Stimulated activated CD8-positive, alpha-beta memory T cell treated with anti-CD3 and anti-CD28 coated beads, Interleukin-4, amount 100 ng/mL, for 24 hours (primary cell): ENCODE results near the gene KIF26A.

Experiments
- DNase-seq: peaks from one replicate; pipeline ENCODE4 v3.0.0-alpha.2; 2020; ENCODE audit warnings: low read depth

Gene KIF26A

DNA sequence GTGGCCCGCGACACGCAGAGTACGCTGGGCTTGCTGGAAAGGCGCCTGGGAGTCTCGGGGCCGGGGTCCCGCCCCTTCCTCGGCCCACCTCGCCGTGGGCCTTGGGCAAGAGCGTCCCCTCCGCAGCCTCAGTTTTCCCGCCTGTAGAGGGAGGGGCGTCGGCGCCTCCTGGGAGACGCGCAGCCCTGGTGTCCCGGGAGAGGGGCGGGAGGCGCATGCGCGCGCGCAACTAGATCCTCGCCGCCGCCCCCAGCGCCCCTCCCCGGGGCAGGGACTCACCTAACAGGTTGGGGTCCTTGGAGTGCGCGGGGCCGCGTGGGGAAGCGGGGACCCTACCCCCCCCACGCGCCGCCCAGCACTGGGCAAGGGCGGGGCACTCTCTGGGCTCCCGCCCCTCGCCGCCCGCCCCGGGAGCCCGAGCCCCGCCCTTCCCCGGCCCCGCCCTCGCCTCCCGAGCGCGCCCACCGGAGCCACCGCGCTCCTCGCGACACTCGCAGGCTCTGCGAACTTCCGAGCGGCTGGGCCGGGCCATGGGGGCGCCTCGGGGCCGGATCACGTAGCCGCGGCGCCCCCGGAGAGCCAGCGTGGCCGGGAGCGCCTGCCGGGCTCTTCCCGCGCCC lies at the start of gene KIF26A:
TSS of gene KIF26A (plus strand) at position 490 of the 620 bp plus-strand sequence. CDS start 136 bp downstream, outside the sequence.
- DNase-seq: peak; percentile 31

- no peak for DNase-seq
These were observed 48.2 kb upstream of the KIF26A start for GRCh38 chr14:104090071-104090748.

DNA sequence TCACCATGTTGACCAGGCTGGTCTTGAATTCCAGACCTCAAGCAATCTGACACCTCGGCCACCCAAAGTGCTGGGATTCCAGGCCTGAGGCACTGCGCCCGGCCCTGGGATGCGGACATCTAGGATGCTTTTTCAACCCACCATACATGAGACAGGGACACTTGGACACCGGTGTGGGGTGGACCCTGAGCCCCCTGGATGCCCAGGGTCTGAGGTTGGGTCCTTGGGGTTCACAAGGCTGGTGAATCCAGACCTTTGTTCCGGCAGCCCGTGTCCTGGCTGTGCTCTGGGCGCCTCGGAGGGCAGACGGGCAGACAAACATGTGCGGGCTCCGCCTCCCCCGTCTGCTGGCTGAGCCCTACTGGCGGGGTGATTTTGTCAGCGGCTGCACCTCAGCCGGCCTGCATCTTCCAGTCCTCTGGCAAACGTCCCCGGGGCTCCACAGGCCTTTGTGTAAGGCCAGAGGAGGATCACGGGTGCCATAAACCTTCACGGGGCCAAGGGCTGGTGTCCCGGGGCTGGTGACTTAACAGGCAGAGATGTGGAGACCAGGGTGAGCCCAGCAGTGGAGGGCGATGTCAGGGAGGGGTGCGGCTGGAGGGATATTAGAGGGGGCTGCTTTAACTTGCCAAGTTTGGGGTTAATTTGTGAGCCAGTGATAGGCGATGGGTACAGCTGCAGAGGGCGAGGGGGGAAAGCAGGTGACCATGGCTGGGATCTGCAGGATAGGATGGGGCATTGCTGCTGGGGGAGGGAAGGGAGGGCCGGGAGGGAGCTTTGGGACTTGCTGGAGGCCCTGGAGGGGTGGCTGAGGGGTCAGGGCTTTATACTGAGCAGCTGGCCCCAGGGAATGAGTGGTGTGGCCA lies 47.1 kb upstream of the KIF26A start:
- no peak for DNase-seq

GRCh38 chr14:104091927-104092771 lies 46.2 kb upstream of the KIF26A start:
- no peak for DNase-seq

DNA sequence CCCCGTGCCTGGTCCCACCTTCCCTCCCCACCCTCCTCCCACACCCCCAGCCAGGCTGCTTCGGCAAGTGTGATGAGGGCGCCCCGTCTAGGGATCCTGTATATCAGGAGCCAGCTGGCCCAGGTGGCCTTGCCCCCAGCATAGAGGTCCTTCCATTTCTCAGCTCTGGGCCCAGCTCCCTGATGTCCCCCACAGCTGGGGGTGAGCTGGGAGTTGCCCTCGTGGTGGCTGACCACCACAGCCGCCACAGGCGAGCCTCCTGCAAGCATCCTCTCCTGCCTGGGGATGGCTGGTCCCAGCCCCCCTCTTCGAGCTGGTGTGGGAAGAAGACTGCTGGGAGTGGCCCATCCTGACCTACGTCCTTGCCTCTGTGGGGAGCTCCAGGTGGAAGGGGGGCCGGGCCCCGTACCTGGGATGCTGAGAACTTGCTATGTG lies 45.4 kb upstream of the KIF26A start:
- DNase-seq: no peak

GRCh38 chr14:104093366-104094055 lies 44.9 kb upstream of the KIF26A start:
- DNase-seq: no peak

DNA sequence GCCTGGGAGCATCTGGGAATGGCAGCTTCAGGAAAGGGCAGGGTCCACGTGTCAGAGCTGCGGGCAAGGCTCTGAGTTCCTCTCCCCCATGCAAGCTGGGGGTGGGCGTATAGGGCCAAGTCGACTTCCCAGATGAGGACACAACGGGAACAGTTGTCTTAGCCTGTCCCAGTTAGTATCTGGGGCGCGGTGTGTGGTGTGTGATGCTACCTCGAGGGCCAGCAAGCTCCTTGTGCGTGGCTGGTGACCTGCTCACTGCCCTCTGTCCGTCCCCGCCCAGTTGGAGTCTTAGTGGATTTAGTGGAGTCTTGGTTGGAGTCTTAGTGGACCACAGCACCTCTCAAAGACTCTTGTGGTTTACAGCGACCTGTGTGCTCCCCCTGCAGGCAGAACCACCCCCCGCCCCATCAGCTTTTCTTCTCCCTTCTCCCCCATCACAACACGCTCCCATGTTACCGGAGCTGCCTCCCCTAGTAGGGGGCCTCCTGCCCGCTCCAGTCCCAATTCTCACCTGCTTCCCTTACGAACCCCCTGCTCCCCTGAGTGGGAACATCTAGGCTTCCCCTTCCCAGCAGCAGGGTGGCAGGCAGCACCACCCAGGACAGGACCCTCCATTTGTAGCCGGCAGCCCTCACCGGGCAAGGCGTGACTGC lies 44.2 kb upstream of the KIF26A start:
- no peak for DNase-seq

GRCh38 chr14:104094709-104095425 lies 43.5 kb upstream of the KIF26A start:
- DNase-seq: peak; percentile 64

DNA sequence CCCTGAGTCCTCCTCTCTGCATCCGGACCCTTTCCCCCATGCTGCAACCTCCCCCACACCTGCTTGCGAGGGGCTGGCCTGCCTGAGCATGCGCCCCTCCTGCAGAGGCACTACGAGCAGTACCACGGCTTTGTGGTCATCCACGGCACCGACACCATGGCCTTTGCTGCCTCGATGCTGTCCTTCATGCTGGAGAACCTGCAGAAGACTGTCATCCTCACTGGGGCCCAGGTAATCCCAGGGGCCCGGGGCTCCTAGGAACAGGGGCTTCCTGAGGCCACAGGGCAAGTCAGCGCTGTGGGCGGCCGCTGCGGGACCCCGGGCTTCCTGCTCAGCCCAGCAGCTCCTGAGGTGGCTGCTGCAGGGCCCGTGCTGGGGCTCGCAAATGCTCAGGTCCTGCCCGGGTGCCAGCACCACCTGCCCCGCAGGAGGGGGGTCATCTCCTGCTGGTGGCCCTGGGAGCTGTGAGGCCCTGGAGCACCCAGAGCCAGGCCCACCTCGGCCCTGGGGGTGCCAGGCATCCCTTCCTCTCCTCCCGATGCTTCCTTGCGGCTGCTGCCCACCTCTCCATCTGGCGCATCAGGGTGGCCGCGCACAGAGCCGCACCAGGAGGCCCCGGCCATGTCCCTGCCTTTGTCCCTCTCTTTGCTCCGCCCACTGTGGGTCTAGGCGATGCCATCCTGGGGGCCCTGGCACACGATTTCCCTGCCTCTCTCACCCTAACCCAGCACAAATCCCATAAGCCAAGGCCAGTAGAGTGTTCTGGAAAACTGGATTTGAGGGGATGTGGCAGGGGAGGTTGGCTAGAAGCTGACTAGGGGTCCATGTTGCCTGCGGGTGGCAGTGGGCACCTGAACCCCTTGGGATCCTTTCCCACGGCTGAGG lies 42.7 kb upstream of the KIF26A start:
- DNase-seq: no peak

- no peak for DNase-seq
These were observed 42.1 kb upstream of the KIF26A start for GRCh38 chr14:104096318-104096717.

GRCh38 chr14:104096751-104097700 lies 41.4 kb upstream of the KIF26A start:
- DNase-seq: no peak

GRCh38 chr14:104098272-104099095 lies 39.9 kb upstream of the KIF26A start:
- no peak for DNase-seq

DNA sequence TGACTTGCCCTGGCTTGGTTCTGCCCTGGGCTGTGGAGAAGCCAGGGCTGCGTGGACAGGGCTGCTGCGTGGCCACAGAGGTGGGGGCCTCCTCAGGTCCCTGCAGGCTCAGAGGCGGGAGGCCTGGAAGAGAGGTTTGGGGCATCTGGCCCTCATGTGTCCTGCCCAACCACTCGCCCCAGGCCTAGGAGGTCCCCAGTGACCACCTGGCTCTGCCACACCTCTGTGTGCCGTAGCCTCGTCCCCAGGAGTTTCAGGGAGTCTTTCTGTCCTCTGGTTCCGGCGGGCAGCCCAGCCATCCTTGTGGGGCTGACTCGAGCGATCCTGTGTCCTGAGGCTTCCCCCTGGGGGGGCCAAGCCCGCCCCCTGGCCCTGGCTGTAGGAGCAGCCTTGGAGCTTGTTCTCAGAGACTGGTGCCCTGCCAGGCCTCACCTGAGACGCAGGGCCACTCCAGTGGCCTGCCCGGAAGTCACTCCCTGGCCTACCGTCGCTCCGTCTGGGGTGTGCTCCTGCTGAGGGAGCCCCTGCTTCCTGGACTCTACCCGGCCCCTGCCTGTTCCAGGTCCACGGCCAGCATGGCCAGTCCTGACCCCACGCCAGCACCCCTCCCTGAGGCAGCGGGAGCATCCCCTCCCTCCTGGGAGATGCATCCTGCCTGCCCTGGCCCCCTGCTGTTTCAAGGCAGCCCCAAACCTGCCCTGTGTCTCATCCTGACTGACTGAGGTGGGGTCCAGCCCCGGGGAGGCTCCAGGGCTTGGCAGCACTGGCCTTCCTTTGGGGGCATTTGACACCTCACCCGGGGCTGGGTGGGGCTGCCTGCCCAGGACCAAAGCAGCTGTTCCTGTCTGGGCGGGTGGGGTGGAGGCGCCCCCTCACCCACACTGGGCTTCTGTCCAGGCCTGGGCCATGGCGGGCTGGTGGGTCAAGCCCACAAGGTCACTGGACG lies 39.0 kb upstream of the KIF26A start:
- DNase-seq: no peak

GRCh38 chr14:104100171-104101085 lies 38.0 kb upstream of the KIF26A start:
- no peak for DNase-seq
